ENCODE data around the gene RFNG.

DNA sequence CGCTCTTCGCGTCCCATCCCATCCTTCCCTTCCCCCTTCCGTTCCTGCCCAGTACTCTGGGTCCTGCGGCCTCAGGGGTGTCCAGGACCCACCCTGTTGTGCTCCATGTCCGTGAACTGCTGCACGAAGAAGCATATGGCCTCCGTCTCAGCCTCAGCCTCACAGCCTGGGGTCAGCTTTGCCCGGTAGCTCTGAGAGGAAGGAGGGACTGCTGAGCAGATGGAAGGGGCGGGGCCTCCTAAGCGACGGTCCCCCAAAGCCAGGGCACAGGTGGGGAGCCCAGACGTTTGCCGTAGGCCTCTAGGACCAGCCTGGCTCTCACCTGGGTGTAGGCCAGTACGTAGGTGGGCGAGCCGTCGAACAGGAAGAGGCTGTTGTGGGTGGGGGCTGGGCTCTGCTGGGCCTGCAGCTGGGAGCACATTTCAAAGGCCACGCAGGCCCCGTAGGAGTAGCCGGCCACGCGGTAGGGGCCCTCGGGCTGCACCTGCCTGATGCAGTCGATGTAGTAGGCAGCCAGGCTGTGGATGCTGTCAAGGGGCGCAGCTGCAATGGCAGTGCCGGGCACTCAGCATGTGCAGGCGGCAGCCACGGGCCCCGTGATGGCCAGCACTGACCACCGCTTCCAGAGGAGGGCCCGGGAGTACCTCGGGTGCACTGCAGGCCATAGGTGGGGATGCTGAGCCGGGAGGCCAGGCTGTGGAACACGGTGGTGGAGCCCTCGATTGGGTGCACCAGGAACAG, 28.6 kb upstream of the RFNG start:
- TF ChIP-seq CTCF (IDR thresholded peaks at IDR 0.05) (no peak), POLR2A (IDR thresholded peaks at IDR 0.05) (no peak)

Measured in testis (tissue), 2 donors.